ENCODE data around the gene RNU6-9.

Gene RNU6-9

DNA sequence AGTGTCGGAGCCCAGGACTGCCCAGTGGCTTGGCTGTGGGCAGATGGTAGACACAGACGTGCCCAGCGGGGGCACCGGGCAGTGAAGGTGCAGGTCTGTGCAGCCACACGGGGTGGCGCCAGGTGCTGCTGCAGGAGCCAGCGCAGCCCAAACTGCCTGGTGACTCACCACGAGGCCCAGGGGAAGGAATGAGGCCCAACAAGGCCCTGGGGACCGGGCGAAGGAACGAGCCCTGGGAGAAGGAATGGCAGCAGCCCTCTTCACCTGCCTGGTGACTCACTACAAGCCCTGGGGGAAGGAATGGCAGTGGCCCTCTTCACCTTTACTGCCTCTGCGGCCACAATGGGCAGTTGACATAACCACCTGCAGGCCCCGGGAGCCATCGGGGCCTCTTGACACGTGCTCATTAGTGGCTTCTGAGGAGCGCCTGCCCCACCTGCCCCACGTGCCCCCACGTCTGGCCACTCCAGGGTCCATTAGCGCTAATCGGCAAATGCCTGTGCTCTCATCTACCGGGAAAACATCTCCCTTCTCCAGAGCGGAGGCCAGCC is 9.5 kb upstream of the RNU6-9 start:
- DNase-seq (ENCODE audit: low read depth, low spot score), result no peak
- POLR2A ChIA-PET, result no interaction called here
- CTCF ChIA-PET, result no interaction called here
- H3K4me3 ChIP-seq (ENCODE audit: low read depth, low read length), result no peak overlapping the region
- no peak for TF ChIP-seq CTCF (IDR thresholded peaks at IDR 0.05; ENCODE audit: insufficient read depth, low read length, missing control alignments)

DNA sequence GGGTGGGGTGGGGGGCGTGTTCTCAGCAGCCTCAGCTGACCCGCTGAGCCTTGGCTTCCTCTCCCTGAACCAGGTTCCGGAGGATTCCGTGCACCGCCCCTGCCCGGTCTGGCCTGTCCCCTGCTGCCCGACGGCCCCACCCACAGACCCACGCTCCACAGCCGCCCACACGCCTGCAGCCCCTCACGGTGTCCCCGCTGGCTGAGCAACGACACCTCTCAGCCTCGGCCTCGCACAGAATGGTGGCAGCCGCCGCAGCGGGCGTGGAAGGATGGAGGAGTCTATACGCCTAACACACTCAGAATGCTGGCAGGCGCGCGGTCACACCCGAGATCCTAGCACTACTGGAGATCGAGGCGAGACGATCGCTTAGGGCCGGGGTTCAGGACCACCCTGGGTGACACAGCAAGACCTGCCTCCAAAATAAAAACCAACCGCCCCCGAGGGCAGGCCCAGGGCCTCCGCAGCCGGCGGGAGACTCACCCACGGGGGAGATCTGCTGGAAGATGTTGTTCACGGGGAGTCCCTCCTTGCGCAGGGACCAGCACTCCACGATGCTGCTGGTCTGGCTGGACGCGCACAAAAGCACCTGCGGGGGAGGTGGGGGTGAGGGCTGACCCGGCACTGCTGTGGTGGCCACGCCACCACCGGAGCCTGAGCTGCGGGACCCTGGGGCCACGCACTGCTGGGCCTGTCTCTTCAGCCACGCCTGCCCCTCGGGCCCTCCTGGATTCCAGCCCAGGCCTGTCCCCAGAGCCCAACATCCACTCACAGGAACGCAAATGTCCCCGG is 8.7 kb upstream of the RNU6-9 start:
- no peak overlapping the region for H3K4me3 ChIP-seq (ENCODE audit: low read depth, low read length)
- TF ChIP-seq CTCF (IDR thresholded peaks at IDR 0.05; ENCODE audit: insufficient read depth, low read length, missing control alignments), result no peak
- no peak for DNase-seq (ENCODE audit: low read depth, low spot score)
- ChIA-PET POLR2A (no interaction called here), CTCF (no interaction called here)

GRCh38 chr19:885536-886224 is 7.6 kb upstream of the RNU6-9 start:
- ChIA-PET CTCF (no interaction called here), POLR2A (no interaction called here)
- TF ChIP-seq CTCF (IDR thresholded peaks at IDR 0.05; ENCODE audit: insufficient read depth, low read length, missing control alignments), result no peak
- DNase-seq (ENCODE audit: low read depth, low spot score), result no peak
- no peak overlapping the region for H3K4me3 ChIP-seq (ENCODE audit: low read depth, low read length)

GRCh38 chr19:887072-887471 is 6.2 kb upstream of the RNU6-9 start:
- no peak overlapping the region for H3K4me3 ChIP-seq (ENCODE audit: low read depth, low read length)
- no peak for DNase-seq (ENCODE audit: low read depth, low spot score)
- CTCF ChIA-PET, result no interaction called here
- POLR2A ChIA-PET, result no interaction called here
- no peak for TF ChIP-seq CTCF (IDR thresholded peaks at IDR 0.05; ENCODE audit: insufficient read depth, low read length, missing control alignments)

- TF ChIP-seq CTCF (IDR thresholded peaks at IDR 0.05; ENCODE audit: insufficient read depth, low read length, missing control alignments), result no peak
- CTCF ChIA-PET, result no interaction called here
- DNase-seq (ENCODE audit: low read depth, low spot score), result no peak
- POLR2A ChIA-PET, result no interaction called here
- H3K4me3 ChIP-seq (ENCODE audit: low read depth, low read length), result no peak overlapping the region
Measured at GRCh38 chr19:887599-887998, 5.7 kb upstream of the RNU6-9 start.

DNA sequence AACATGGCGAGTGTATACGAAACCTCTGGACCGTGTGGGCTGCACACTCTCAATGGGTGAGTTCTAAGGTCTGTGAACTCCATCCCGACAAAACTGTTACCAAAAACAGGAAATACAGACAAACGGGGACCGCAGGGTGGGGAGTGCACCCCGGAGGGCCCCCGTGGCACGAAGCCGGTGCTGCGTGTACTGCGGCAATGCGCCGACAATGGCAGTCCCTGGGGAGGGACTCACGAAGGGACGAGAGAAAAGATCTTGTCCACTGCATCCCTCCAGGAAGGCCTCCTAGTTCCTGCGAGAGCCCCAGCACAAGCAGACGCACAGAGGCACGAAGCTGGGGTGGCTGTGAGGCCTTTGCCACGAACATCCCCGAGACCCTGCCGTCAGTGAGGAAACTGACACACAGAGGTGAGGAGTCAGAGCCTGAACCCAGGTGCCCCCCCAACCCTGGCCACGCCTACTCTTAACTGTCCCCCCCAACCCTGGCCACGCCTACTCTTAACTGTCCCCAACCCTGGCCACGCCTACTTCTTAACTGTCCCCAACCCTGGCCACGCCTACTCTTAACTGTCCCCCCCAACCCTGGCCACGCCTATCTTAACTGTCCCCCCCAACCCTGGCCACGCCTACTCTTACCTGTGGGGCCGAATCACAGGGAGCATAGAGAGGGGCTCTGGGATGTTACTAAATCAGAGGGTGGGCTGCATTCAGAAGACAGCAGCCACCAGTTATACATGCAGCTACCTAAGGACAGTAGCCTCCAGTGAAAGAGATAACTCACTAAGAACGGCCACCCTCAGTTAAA is 4.5 kb upstream of the RNU6-9 start:
- POLR2A ChIA-PET, result no interaction called here
- no peak for TF ChIP-seq CTCF (IDR thresholded peaks at IDR 0.05; ENCODE audit: insufficient read depth, low read length, missing control alignments)
- CTCF ChIA-PET, result no interaction called here
- no peak overlapping the region for H3K4me3 ChIP-seq (ENCODE audit: low read depth, low read length)
- DNase-seq (ENCODE audit: low read depth, low spot score), result no peak

Data from AG04449 (cell line).